Sigmoid colon (tissue), 7 donors: ENCODE data around the gene SREBF1. TPM values are rescaled to one million over a fixed set of nuclear protein-coding genes. Genes with fewer than 3 reads are reported as not detected.

ENCODE experiments used
- DNase-seq: peaks from one replicate; pipeline ENCODE4 v3.0.0-alpha.2; 2019
- H3K27ac ChIP-seq, 4 donors: fragments of 200-600 bp; sonication (generic); one replicate each; pipeline ENCODE4 v1.5.1; 2016 to 2019; ENCODE audit warnings: mild to moderate bottlenecking in 1 of 4
- H3K27me3 ChIP-seq, 3 donors: fragments of 200-600 bp; sonication (generic); one replicate each; pipeline ENCODE4 v1.5.1; 2019; ENCODE audit warnings: mild to moderate bottlenecking in 1 of 3
- H3K36me3 ChIP-seq, 4 donors: fragments of 200-600 bp; sonication (generic); one replicate each; pipeline ENCODE4 v1.5.1; 2016 to 2019
- H3K4me1 ChIP-seq, 4 donors: fragments of 200-600 bp; sonication (generic); one replicate each; pipeline ENCODE4 v1.5.1; 2017 to 2019
- H3K4me3 ChIP-seq, 4 donors: fragments of 200-600 bp; sonication (generic); one replicate each; pipeline ENCODE4 v1.5.1; 2017 to 2019; ENCODE audit warnings: mild to moderate bottlenecking in 2 of 4, moderate library complexity in 1 of 4
- H3K9me3 ChIP-seq, 4 donors: fragments of 200-600 bp in 3 of 4; sonication (generic) in 3 of 4; one replicate each; pipeline versions ENCODE4 v1.5.1 to v1.6.1; 2013 to 2019
- CTCF ChIP-seq, 4 experiments: fragments of 450-650 bp in 3 of 4; fragments of 200-600 bp in 1 of 4; IDR thresholded peaks; one replicate each; pipeline ENCODE4 v1.5.1; 2016 to 2019; ENCODE audit warnings: antibody characterized with exemption in 4 of 4, mild to moderate bottlenecking in 3 of 4, moderate library complexity in 2 of 4
- EP300 ChIP-seq, 4 donors: sonication (generic); formaldehyde crosslinking; IDR thresholded peaks; one replicate each; pipeline ENCODE4 v1.6.1; 2017; ENCODE audit warnings: antibody characterized with exemption in 4 of 4
- POLR2A ChIP-seq, 2 donors: fragments of 450-650 bp; IDR thresholded peaks; one replicate each; pipeline ENCODE4 v1.6.1; 2016; ENCODE audit warnings: antibody characterized with exemption in 2 of 2, mild to moderate bottlenecking in 2 of 2, moderate library complexity in 2 of 2
- POLR2AphosphoS5 ChIP-seq, 4 donors: sonication (generic); formaldehyde crosslinking; IDR thresholded peaks; one replicate each; pipeline ENCODE4 v1.6.1; 2017; ENCODE audit warnings: antibody characterized with exemption in 4 of 4
- WGBS, 2 donors: extraction: QIAGEN DNeasy Blood & Tissue Kit; methylation state at CpG; one replicate each; pipeline ENCODE4 v1.1.7; 2013; 5-methylcytosine and 5-hydroxymethylcytosine counted together
- intact Hi-C: fragments of 100-400 bp; cut with DNase I; formaldehyde crosslinking; loops from one replicate; pipeline ENCODE4 v1.15.1; 2023
- polyA plus RNA-seq, 3 donors: library from polyadenylated mRNA; stranded (reverse); fragments of 200-250 nt; gene quantifications; one replicate each; pipeline ENCODE4 v1.2.3, GENCODE V29; 2013
- total RNA-seq, 4 donors: library from RNA; depleted of rRNA; stranded (reverse); fragments of >200 nt; gene quantifications; one replicate each; pipeline ENCODE4 v1.1.0, GENCODE V29; 2016
- donor health status: healthy with polysubstance abuse.
- donor health status: Bipolar disorder and iron deficiency.
- donor health status: healthy.

SREBF1 gene
- total and polyA plus RNA-seq, 7 donors: 10.2 to 172 (median 38.6) TPM

- Histone ChIP-seq H3K36me3 (no peaks in the 10 kb centered on the region), H3K4me3 (no peak overlapping the region), H3K27ac (no peak overlapping the region), H3K27me3 (no peaks in the 10 kb centered on the region), H3K4me1 (peaks cover 2 to 75% (median 62%) of the 10 kb centered on the region in 4 donors), H3K9me3 (no peaks in the 10 kb centered on the region)
- WGBS, 2 donors: 91 to 92% methylated on average over 2 of the region's 2 CpGs
- TF ChIP-seq CTCF (IDR thresholded peaks at IDR 0.05) (no peak), POLR2AphosphoS5 (IDR thresholded peaks at IDR 0.05) (no peak), EP300 (IDR thresholded peaks at IDR 0.05) (no peak), POLR2A (IDR thresholded peaks at IDR 0.05) (no peak)
- no peak for DNase-seq
- intact Hi-C loops: no loop called here
Measured at GRCh38 chr17:17786998-17787397, 49.8 kb downstream of the SREBF1 start.

- no peak overlapping the region for H3K4me3 ChIP-seq
- WGBS, 2 donors: 79 to 90% methylated on average over 11 of the region's 11 CpGs
- no peak for TF ChIP-seq POLR2A (IDR thresholded peaks at IDR 0.05)
- TF ChIP-seq EP300 (IDR thresholded peaks at IDR 0.05): no peak
- no peak for TF ChIP-seq POLR2AphosphoS5 (IDR thresholded peaks at IDR 0.05)
- no peak for TF ChIP-seq CTCF (IDR thresholded peaks at IDR 0.05)
- DNase-seq: no peak
- no peaks in the 10 kb centered on the region for H3K27me3 ChIP-seq
- H3K27ac ChIP-seq: peak overlapping the region in 3 of 4 donors; percentile 14 to 93 (median 87)
- intact Hi-C loops: no loop called here
- peaks cover 2 to 75% (median 62%) of the 10 kb centered on the region in 4 donors for H3K4me1 ChIP-seq
- H3K36me3 ChIP-seq: no peaks in the 10 kb centered on the region
- no peaks in the 10 kb centered on the region for H3K9me3 ChIP-seq
Measured at GRCh38 chr17:17785407-17785806, 51.4 kb downstream of the SREBF1 start.

GRCh38 chr17:17784657-17785267, 52.0 kb downstream of the SREBF1 start:
- 74 to 80% methylated on average over 7 of the region's 7 CpGs for WGBS, 2 donors
- Histone ChIP-seq H3K9me3 (no peaks in the 10 kb centered on the region), H3K27me3 (no peaks in the 10 kb centered on the region), H3K4me1 (peaks cover 2 to 75% (median 61%) of the 10 kb centered on the region in 4 donors), H3K4me3 (no peak overlapping the region), H3K27ac (peak overlapping the region; percentile 87 to 93 (median 92)), H3K36me3 (no peaks in the 10 kb centered on the region)
- TF ChIP-seq POLR2A (IDR thresholded peaks at IDR 0.05) (no peak), POLR2AphosphoS5 (IDR thresholded peaks at IDR 0.05) (no peak), EP300 (IDR thresholded peaks at IDR 0.05) (no peak), CTCF (IDR thresholded peaks at IDR 0.05) (no peak)
- intact Hi-C loops: loop anchor here (5.0 kb wide), 1 partner anchor 42 kb away; no protein-coding TSS in a partner anchor
- DNase-seq: no peak

DNA sequence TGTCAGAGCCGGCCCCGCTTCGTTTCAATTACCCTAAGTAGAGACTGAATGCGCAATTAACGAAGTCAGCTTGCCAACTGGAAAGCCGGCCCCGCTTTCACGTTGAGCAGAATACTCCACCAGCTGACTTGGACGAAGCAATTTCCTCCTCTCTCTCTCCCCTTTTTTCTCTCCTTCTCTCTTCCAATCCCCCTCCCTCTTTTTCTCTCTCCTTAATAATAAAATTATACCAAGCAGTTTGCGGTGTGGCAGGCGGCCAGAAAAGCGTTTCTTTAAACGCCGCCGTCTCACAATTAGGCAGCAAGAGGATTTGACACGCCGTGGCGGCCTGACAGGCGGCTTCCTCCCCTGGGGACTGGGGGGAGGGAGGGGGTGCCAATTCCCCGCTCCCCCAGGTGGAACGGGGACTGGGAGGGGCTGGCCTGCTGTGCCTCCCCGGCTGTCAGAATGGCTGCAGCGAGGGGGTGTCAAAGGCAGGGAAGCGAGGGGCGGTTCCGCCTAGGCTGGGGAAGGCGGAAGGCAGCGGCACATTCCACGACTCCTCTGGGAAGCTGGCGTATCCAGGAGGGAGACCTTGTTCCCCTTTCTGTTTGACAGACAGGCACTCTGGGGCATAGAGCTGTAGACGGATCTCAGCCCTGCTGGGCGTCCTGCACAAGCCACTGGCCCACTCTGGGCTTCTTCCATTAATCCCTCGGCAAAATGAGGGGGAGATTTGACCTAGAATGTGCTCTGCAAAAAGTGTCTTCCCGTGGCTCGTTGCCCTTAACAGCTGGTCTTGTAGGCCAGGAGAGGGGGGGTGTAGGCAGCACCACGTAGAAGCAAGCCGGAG, 52.7 kb downstream of the SREBF1 start:
- 9 to 15% methylated on average over 37 of the region's 37 CpGs for WGBS, 2 donors
- Histone ChIP-seq H3K27me3 (no peaks in the 10 kb centered on the region), H3K36me3 (no peaks in the 10 kb centered on the region), H3K9me3 (no peaks in the 10 kb centered on the region), H3K4me1 (peaks cover 2 to 75% (median 63%) of the 10 kb centered on the region in 4 donors), H3K27ac (peak overlapping the region; percentile 87 to 93 (median 92)), H3K4me3 (peak overlapping the region; percentile 21 to 56 (median 55))
- intact Hi-C loops: loop anchor here (2.0 to 5.0 kb wide), 3 partner anchors 42 to 103 kb away; partner anchors contain the start of gene RAI1
- no peak for DNase-seq
- TF ChIP-seq EP300 (IDR thresholded peaks at IDR 0.05) (no peak), CTCF (IDR thresholded peaks at IDR 0.05) (no peak), POLR2A (IDR thresholded peaks at IDR 0.05) (no peak), POLR2AphosphoS5 (IDR thresholded peaks at IDR 0.05) (no peak)
